Measurements from ENCODE around the gene CDKAL1. TPM values are rescaled to one million over a fixed set of nuclear protein-coding genes. Genes with fewer than 3 reads are reported as not detected.

CDKAL1 gene
- total RNA-seq, 2 donors from 2014 or later, result 23.5 to 26.4 TPM

DNA sequence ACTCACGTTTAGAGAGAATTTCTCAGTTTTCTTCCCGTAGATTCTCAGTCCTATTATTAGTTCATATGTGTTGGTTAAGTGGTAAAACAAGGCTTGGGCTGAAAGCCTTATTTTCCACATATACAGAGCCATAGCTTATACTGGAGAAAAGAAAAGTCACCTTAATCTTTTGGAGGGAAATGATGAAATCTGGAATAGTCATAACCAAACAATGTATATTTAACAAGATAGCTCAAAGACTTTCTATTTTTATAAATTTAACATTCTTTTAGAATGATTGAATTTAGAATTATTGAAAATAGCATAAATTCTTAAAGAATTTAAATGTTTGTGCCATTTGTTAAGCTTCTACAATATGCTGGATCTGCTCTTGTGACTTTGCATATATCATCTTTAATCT lies 85.8 kb downstream of the CDKAL1 start:
- TF ChIP-seq, protein P1, sequence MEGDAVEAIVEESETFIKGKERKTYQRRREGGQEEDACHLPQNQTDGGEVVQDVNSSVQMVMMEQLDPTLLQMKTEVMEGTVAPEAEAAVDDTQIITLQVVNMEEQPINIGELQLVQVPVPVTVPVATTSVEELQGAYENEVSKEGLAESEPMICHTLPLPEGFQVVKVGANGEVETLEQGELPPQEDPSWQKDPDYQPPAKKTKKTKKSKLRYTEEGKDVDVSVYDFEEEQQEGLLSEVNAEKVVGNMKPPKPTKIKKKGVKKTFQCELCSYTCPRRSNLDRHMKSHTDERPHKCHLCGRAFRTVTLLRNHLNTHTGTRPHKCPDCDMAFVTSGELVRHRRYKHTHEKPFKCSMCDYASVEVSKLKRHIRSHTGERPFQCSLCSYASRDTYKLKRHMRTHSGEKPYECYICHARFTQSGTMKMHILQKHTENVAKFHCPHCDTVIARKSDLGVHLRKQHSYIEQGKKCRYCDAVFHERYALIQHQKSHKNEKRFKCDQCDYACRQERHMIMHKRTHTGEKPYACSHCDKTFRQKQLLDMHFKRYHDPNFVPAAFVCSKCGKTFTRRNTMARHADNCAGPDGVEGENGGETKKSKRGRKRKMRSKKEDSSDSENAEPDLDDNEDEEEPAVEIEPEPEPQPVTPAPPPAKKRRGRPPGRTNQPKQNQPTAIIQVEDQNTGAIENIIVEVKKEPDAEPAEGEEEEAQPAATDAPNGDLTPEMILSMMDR (conservative IDR thresholded peaks at IDR 0.05), result no peak
- no peak for DNase-seq
- Mint-ChIP-seq H3K4me1 (peaks cover 4% of the 10 kb centered on the region), H3K9me3 (no peaks in the 10 kb centered on the region), H3K4me3 (no peak overlapping the region), H3K27ac (no peak overlapping the region), H3K27me3 (ENCODE audit: insufficient read depth) (no peaks in the 10 kb centered on the region), H3K36me3 (ENCODE audit: low read depth) (peaks cover 1% of the 10 kb centered on the region)
- no peaks in the 10 kb centered on the region for H3K4me1 ChIP-seq (ENCODE audit: control insufficient read depth, insufficient read depth, low read length)
- no peaks in the 10 kb centered on the region for H3K36me3 ChIP-seq (ENCODE audit: control insufficient read depth, insufficient read depth, low read length)
- no peak overlapping the region for H3K9ac ChIP-seq (ENCODE audit: extremely low read depth, low read length, poor library complexity, severe bottlenecking)
- H3K4me3 ChIP-seq (ENCODE audit: low read length), result no peak overlapping the region
- H3K9me3 ChIP-seq (ENCODE audit: control insufficient read depth, low read length), result no peaks in the 10 kb centered on the region
- H3K27me3 ChIP-seq (ENCODE audit: control insufficient read depth, insufficient read depth, low read length, poor library complexity, severe bottlenecking), result no peaks in the 10 kb centered on the region
- no peak overlapping the region for H3K27ac ChIP-seq (ENCODE audit: low read depth, low read length)
- 97% methylated on average over 2 of the region's 2 CpGs; no CpG with 5 or more reads in 1 of the 2 experiments for WGBS, 2 experiments (ENCODE audit: insufficient coverage in 1 of 2, insufficient read length in 1 of 2)

DNA sequence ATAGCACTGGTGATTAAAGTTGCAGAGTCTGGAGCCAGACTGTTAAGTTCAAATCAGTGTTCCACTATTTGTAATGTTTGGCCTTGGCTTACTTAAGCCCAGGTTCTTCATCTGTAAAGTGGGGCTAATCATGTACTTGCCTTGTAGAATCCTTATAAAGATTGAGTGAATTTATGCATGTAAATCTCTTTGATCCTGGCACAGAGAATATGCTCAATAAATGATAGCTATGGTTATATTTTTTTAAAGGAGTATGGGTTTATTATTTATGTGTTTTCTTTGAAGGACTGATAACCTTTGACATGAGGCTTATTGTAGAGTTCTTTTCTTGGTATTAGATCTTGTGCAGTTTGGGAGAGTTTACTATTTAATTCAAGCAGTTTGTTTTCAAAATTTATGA lies 89.5 kb downstream of the CDKAL1 start:
- DNase-seq, result no peak
- no peak overlapping the region for H3K27ac Mint-ChIP-seq
- H3K9me3 Mint-ChIP-seq, result no peaks in the 10 kb centered on the region
- Histone ChIP-seq H3K36me3 (ENCODE audit: control insufficient read depth, insufficient read depth, low read length) (no peaks in the 10 kb centered on the region), H3K4me1 (ENCODE audit: control insufficient read depth, insufficient read depth, low read length) (no peaks in the 10 kb centered on the region), H3K4me3 (ENCODE audit: low read length) (no peak overlapping the region), H3K9ac (ENCODE audit: extremely low read depth, low read length, poor library complexity, severe bottlenecking) (no peak overlapping the region), H3K27ac (ENCODE audit: low read depth, low read length) (no peak overlapping the region), H3K9me3 (ENCODE audit: control insufficient read depth, low read length) (no peaks in the 10 kb centered on the region), H3K27me3 (ENCODE audit: control insufficient read depth, insufficient read depth, low read length, poor library complexity, severe bottlenecking) (no peaks in the 10 kb centered on the region)
- H3K27me3 Mint-ChIP-seq (ENCODE audit: insufficient read depth), result no peaks in the 10 kb centered on the region
- H3K4me1 Mint-ChIP-seq, result peaks cover 9% of the 10 kb centered on the region
- TF ChIP-seq, protein P1 (conservative IDR thresholded peaks at IDR 0.05), result no peak
- H3K4me3 Mint-ChIP-seq, result no peak overlapping the region
- no peaks in the 10 kb centered on the region for H3K36me3 Mint-ChIP-seq (ENCODE audit: low read depth)

- Mint-ChIP-seq H3K27ac (no peak overlapping the region), H3K4me3 (no peak overlapping the region), H3K4me1 (peaks cover 30% of the 10 kb centered on the region)
These were observed 91.9 kb downstream of the CDKAL1 start for GRCh38 chr6:20626165-20626564.

More at GRCh38 chr6:20626165-20626564, 91.9 kb downstream of the CDKAL1 start:
- Histone ChIP-seq H3K27me3 (ENCODE audit: control insufficient read depth, insufficient read depth, low read length, poor library complexity, severe bottlenecking) (no peaks in the 10 kb centered on the region), H3K9ac (ENCODE audit: extremely low read depth, low read length, poor library complexity, severe bottlenecking) (no peak overlapping the region), H3K9me3 (ENCODE audit: control insufficient read depth, low read length) (no peaks in the 10 kb centered on the region), H3K4me1 (ENCODE audit: control insufficient read depth, insufficient read depth, low read length) (peaks cover 6% of the 10 kb centered on the region), H3K27ac (ENCODE audit: low read depth, low read length) (no peak overlapping the region), H3K4me3 (ENCODE audit: low read length) (no peak overlapping the region), H3K36me3 (ENCODE audit: control insufficient read depth, insufficient read depth, low read length) (no peaks in the 10 kb centered on the region)
- TF ChIP-seq, protein P1 (conservative IDR thresholded peaks at IDR 0.05), result no peak
- no peaks in the 10 kb centered on the region for H3K9me3 Mint-ChIP-seq
- DNase-seq, result no peak
- no peaks in the 10 kb centered on the region for H3K27me3 Mint-ChIP-seq (ENCODE audit: insufficient read depth)
- no peaks in the 10 kb centered on the region for H3K36me3 Mint-ChIP-seq (ENCODE audit: low read depth)

Data from endodermal cell (in vitro differentiated cells).